Measurements from ENCODE around the gene TNRC6C. TPM values are rescaled to one million over a fixed set of nuclear protein-coding genes. Genes with fewer than 3 reads are reported as not detected.
A peak's percentile ranks its signal among the peaks of the same experiment; 100 is the strongest.
"Not testable (repeated sequence)": the region's sequence is repeated elsewhere in the genome, so short reads cannot be mapped to it uniquely, and the experiment has no call there.

Gene TNRC6C
- total and polyA plus RNA-seq, 7 donors, result 1.2 to 22.4 (median 11.4) TPM

- Histone ChIP-seq H3K27ac (no peak overlapping the region), H3K27me3 (ENCODE audit: insufficient read depth in 3 of 3, low read length in 2 of 3) (no peaks in the 10 kb centered on the region), H3K4me1 (no peaks in the 10 kb centered on the region), H3K4me3 (no peak overlapping the region), H3K9me3 (no peaks in the 10 kb centered on the region), H3K36me3 (ENCODE audit: insufficient read depth in 1 of 2, low read depth in 1 of 2) (peaks cover 13 to 100% of the 10 kb centered on the region in 2 donors)
- no peak for ATAC-seq
- intact Hi-C loops (cut with DNase I), result no loop called here
- TF ChIP-seq CTCF (IDR thresholded peaks at IDR 0.05), result no peak
- DNase-seq, result no peak
- 73 to 86% (median 75%) methylated on average over 5 of the region's 5 CpGs for WGBS, 3 donors
Observed at GRCh38 chr17:78075545-78075944, 117.0 kb downstream of the TNRC6C start.

- TF ChIP-seq CTCF (IDR thresholded peaks at IDR 0.05), result no peak
- ATAC-seq (peak in 2 of 4 donors; percentile 47 to 56), DNase-seq (no peak)
- H3K27ac ChIP-seq, result no peak overlapping the region
- H3K4me1 ChIP-seq, result peaks cover 23% of the 10 kb centered on the region
- H3K4me3 ChIP-seq, result no peak overlapping the region
- 75 to 82% (median 77%) methylated on average over 6 of the region's 6 CpGs for WGBS, 3 donors
- no peaks in the 10 kb centered on the region for H3K27me3 ChIP-seq (ENCODE audit: insufficient read depth in 3 of 3, low read length in 2 of 3)
- intact Hi-C loops (cut with DNase I), result no loop called here
- H3K36me3 ChIP-seq (ENCODE audit: insufficient read depth in 1 of 2, low read depth in 1 of 2), result peaks cover 5 to 99% of the 10 kb centered on the region in 2 donors
- no peaks in the 10 kb centered on the region for H3K9me3 ChIP-seq
Observed at GRCh38 chr17:78079253-78079652, 120.8 kb downstream of the TNRC6C start.

GRCh38 chr17:78081551-78081950 lies 123.0 kb downstream of the TNRC6C start:
- DNase-seq (no peak), ATAC-seq (peak in 2 of 4 donors; percentile 28 to 30)
- intact Hi-C loops (cut with DNase I), result no loop called here
- no peaks in the 10 kb centered on the region for H3K27me3 ChIP-seq (ENCODE audit: insufficient read depth in 3 of 3, low read length in 2 of 3)
- no peaks in the 10 kb centered on the region for H3K9me3 ChIP-seq
- 49 to 64% (median 53%) methylated on average over 3 of the region's 3 CpGs for WGBS, 3 donors
- H3K36me3 ChIP-seq (ENCODE audit: insufficient read depth in 1 of 2, low read depth in 1 of 2), result peaks cover 5 to 98% of the 10 kb centered on the region in 2 donors
- no peak overlapping the region for H3K4me3 ChIP-seq
- peak overlapping the region; percentile 68 for H3K27ac ChIP-seq
- H3K4me1 ChIP-seq, result peaks cover 23% of the 10 kb centered on the region
- no peak for TF ChIP-seq CTCF (IDR thresholded peaks at IDR 0.05)

- WGBS, 3 donors, result 37 to 46% (median 42%) methylated on average over 5 of the region's 5 CpGs
- Histone ChIP-seq H3K27ac (peak overlapping the region; percentile 68), H3K4me1 (peaks cover 23% of the 10 kb centered on the region), H3K36me3 (ENCODE audit: insufficient read depth in 1 of 2, low read depth in 1 of 2) (peaks cover 5 to 98% of the 10 kb centered on the region in 2 donors)
- intact Hi-C loops (cut with DNase I); H3K27me3 ChIP-seq (ENCODE audit: insufficient read depth in 3 of 3, low read length in 2 of 3); H3K4me3 ChIP-seq; DNase-seq; H3K9me3 ChIP-seq: not testable (repeated sequence)
- ATAC-seq, result peak in 2 of 4 donors; percentile 38 to 61
Observed at GRCh38 chr17:78082355-78082872, 123.9 kb downstream of the TNRC6C start.

GRCh38 chr17:78082988-78083387 lies 124.5 kb downstream of the TNRC6C start:
- peak in 3 of 4 donors; percentile 40 to 53 (median 42) for ATAC-seq
- intact Hi-C loops (cut with DNase I), result no loop called here

More at GRCh38 chr17:78082988-78083387, 124.5 kb downstream of the TNRC6C start:
- 43 to 63% (median 56%) methylated on average over 7 of the region's 7 CpGs for WGBS, 3 donors
- DNase-seq, result no peak
- Histone ChIP-seq H3K4me1 (peaks cover 23% of the 10 kb centered on the region), H3K36me3 (ENCODE audit: insufficient read depth in 1 of 2, low read depth in 1 of 2) (peaks cover 5 to 98% of the 10 kb centered on the region in 2 donors), H3K4me3 (no peak overlapping the region), H3K9me3 (no peaks in the 10 kb centered on the region), H3K27ac (peak overlapping the region; percentile 68), H3K27me3 (ENCODE audit: insufficient read depth in 3 of 3, low read length in 2 of 3) (no peaks in the 10 kb centered on the region)
- TF ChIP-seq CTCF (IDR thresholded peaks at IDR 0.05), result no peak

Data from psoas muscle (tissue), 8 donors.